K562 (cell line): ENCODE results near the gene ZNF622. TPM values are rescaled to one million over a fixed set of nuclear protein-coding genes. Genes with fewer than 3 reads are reported as not detected.
A peak's percentile ranks its signal among the peaks of the same experiment; 100 is the strongest.

Experiments
- BACH1 ChIP-seq: fragments of 200-800 bp; sonication (Bioruptor generic); IDR thresholded peaks from 2 replicates; pipeline ENCODE4 v1.6.1; 2016; ENCODE audit warnings: missing genetic modification characterization, missing compliant biosample characterization
- BCOR ChIP-seq: fragments of 450-650 bp; IDR thresholded peaks from 2 replicates; pipeline ENCODE4 v1.6.1; 2016
- EP400 ChIP-seq: fragments of 450-650 bp; IDR thresholded peaks from 2 replicates; pipeline ENCODE4 v1.6.1; 2017; ENCODE audit warnings: antibody characterized with exemption, mild to moderate bottlenecking, moderate library complexity
- ETV5 ChIP-seq: sonication (generic); formaldehyde crosslinking; IDR thresholded peaks from 2 replicates; pipeline ENCODE4 v1.4.0; 2020; ENCODE audit warnings: low read depth, mild to moderate bottlenecking, missing genetic modification reagents
- FOXA3 ChIP-seq, 2 experiments: fragments of 450-650 bp in 1 of 2; sonication (generic) in 1 of 2; formaldehyde crosslinking; IDR thresholded peaks in 1 of 2; conservative IDR thresholded peaks in 1 of 2; 2 replicates each; pipeline versions ENCODE4 v1.4.0 to v1.8.0; 2020 to 2022; ENCODE audit warnings: mild to moderate bottlenecking in 2 of 2, missing genetic modification reagents in 1 of 2
- FOXK2 ChIP-seq, 2 experiments: fragments of 450-650 bp; IDR thresholded peaks in 1 of 2; conservative IDR thresholded peaks in 1 of 2; 2 replicates each; pipeline ENCODE4 v1.6.1; 2016; ENCODE audit warnings: low read depth in 2 of 2, mild to moderate bottlenecking in 1 of 2
- GATAD2A ChIP-seq: fragments of 450-650 bp; IDR thresholded peaks from 2 replicates; pipeline ENCODE4 v1.6.1; 2017
- HMGN3 ChIP-seq: IDR thresholded peaks from 2 replicates; pipeline ENCODE4 v1.6.1; 2011; ENCODE audit warnings: borderline replicate concordance, low read depth, mild to moderate bottlenecking, mixed read lengths, low read length; ENCODE audit not compliant: insufficient read length; ENCODE audit errors: extremely low read depth
- JUN ChIP-seq, 2 experiments: sonication (generic) in 1 of 2; formaldehyde crosslinking in 1 of 2; IDR thresholded peaks; 2 replicates each; pipeline versions ENCODE4 v1.6.1 to v1.8.0; 2012 to 2022; ENCODE audit warnings: borderline replicate concordance in 2 of 2, mild to moderate bottlenecking in 2 of 2, improper control_type of control experiment in 1 of 2, low read depth in 1 of 2, low read length in 1 of 2, missing genetic modification reagents in 1 of 2
- NR2C1 ChIP-seq, 2 experiments: fragments of 450-650 bp; IDR thresholded peaks; 2 replicates each; pipeline ENCODE4 v1.6.1; 2017; ENCODE audit warnings: mild to moderate bottlenecking in 2 of 2, antibody characterized with exemption in 1 of 2, inconsistent platforms in 1 of 2, missing compliant biosample characterization in 1 of 2, missing genetic modification characterization in 1 of 2
- POLR2A ChIP-seq: fragments of 450-650 bp; conservative IDR thresholded peaks from 2 replicates; pipeline ENCODE4 v1.6.1; 2016
- POLR2AphosphoS5 ChIP-seq: IDR thresholded peaks from 2 replicates; pipeline ENCODE4 v1.6.1; 2011; ENCODE audit warnings: mild to moderate bottlenecking, low read depth, low read length, moderate library complexity; ENCODE audit not compliant: control insufficient read depth, insufficient read depth
- PRMT5 ChIP-seq: sonication (generic); formaldehyde crosslinking; IDR thresholded peaks from 2 replicates; pipeline ENCODE4 v1.5.0; 2020; ENCODE audit warnings: missing genetic modification reagents
- SP1 ChIP-seq: sonication (generic); formaldehyde crosslinking; IDR thresholded peaks from 2 replicates; pipeline ENCODE4 v1.8.1; 2022; ENCODE audit warnings: mild to moderate bottlenecking, missing genetic modification reagents
- XRCC4 ChIP-seq: IDR thresholded peaks from one replicate; pipeline ENCODE4 v1.6.1; 2011; ENCODE audit not compliant: insufficient read depth, insufficient read length; ENCODE audit errors: extremely low read depth
- ZNF217 ChIP-seq: sonication (generic); formaldehyde crosslinking; IDR thresholded peaks from 2 replicates; pipeline ENCODE4 v1.8.0; 2022; ENCODE audit warnings: mild to moderate bottlenecking, missing genetic modification reagents
- ZNF384 ChIP-seq: IDR thresholded peaks from 2 replicates; pipeline ENCODE4 v1.6.1; 2012; ENCODE audit warnings: low read depth, low read length, improper control_type of control experiment
- ZNF785 ChIP-seq: fragments of 250-450 bp; sonication (Bioruptor Pico); IDR thresholded peaks from 2 replicates; pipeline ENCODE4 v1.4.0; 2020; ENCODE audit warnings: mild to moderate bottlenecking
- polyA plus RNA-seq, 8 experiments: library from polyadenylated mRNA; depleted of rRNA in 4 of 8; stranded (reverse) in 5 of 8; unstranded in 3 of 8; fragments of >200 nt; fragmentation: Nextera tagmentation in 2 of 8; fragmentation: Illumina TruSeq in 1 of 8; extraction: Ambion mirVana in 2 of 8; extraction: Trizol in 1 of 8; gene quantifications; 2 replicates each; pipeline versions ENCODE4 v1.2.1 to v1.2.3, GENCODE V29; 2011 to 2014; ENCODE audit warnings: inconsistent platforms in 1 of 8, missing spikeins in 1 of 8
- total RNA-seq, 7 experiments: library from RNA; depleted of rRNA in 6 of 7; stranded (reverse); fragments of >200 nt in 6 of 7; fragmentation: Illumina TruSeq in 2 of 7; extraction: Trizol in 2 of 7; gene quantifications; 2 replicates each; pipeline versions ENCODE4 v1.2.1 to v1.2.3, GENCODE V29; 2011 to 2021; ENCODE audit warnings: low replicate concordance in 1 of 7
- TF ChIP-seq, protein P1 (sequence below): fragments of 450-650 bp; formaldehyde crosslinking; IDR thresholded peaks from 2 replicates; pipeline ENCODE4 v1.4.0; 2022; ENCODE audit warnings: missing genetic modification characterization
- TF ChIP-seq, protein P2 (sequence below): fragments of 450-650 bp; formaldehyde crosslinking; IDR thresholded peaks from 2 replicates; pipeline ENCODE4 v1.4.0; 2020; ENCODE audit warnings: mild to moderate bottlenecking, mixed read lengths
- TF ChIP-seq, protein P3 (sequence below): sonication (generic); formaldehyde crosslinking; IDR thresholded peaks from 2 replicates; pipeline ENCODE4 v1.8.0; 2022; ENCODE audit warnings: missing genetic modification reagents, mild to moderate bottlenecking, borderline replicate concordance
- TF ChIP-seq, protein P4 (sequence below): conservative IDR thresholded peaks from 2 replicates; pipeline ENCODE4 v1.6.1; 2011; ENCODE audit warnings: low read depth, mild to moderate bottlenecking, low read length; ENCODE audit not compliant: control insufficient read depth

The ZNF622 gene
- total and polyA plus RNA-seq, 9 of the 15 experiments (the other 6 are each of a cell fraction or from before 2014, with no cell fraction given): 9.6 to 51.5 (median 32.3) TPM

DNA sequence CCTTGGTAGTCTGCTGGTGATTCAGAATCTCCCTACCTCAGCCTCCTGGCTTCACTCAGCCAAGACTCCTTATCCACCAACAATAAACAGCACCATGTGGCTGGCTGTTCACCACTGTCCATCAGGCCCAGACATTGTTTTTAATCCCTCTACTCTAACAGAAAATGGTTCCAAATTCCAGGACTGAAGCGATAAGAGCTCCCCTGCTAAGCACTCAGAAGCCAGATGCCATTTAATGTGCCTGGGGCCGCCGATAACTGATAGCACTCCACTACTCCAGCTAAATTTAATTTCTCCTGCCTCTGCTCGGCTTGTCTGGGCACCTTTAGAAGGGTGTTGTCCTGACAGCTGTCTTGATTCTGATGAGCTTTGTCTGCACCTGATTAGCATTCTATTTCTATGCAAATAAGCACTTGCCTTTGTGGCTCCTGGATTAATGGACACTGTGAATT is 47.1 kb downstream of the ZNF622 start (continued):
- TF ChIP-seq NR2C1 (IDR thresholded peaks at IDR 0.05): peak; percentile 45; the same call in 1 of the 2 replicates
- peak; percentile 67 for TF ChIP-seq NR2C1 (tag; IDR thresholded peaks at IDR 0.05)
- TF ChIP-seq JUN (IDR thresholded peaks at IDR 0.05; ENCODE audit: borderline replicate concordance, low read depth, low read length): no peak
- TF ChIP-seq JUN (CRISPR knock-in tag; IDR thresholded peaks at IDR 0.05; ENCODE audit: borderline replicate concordance): no peak
- TF ChIP-seq EP400: no peak
- TF ChIP-seq, protein P1, sequence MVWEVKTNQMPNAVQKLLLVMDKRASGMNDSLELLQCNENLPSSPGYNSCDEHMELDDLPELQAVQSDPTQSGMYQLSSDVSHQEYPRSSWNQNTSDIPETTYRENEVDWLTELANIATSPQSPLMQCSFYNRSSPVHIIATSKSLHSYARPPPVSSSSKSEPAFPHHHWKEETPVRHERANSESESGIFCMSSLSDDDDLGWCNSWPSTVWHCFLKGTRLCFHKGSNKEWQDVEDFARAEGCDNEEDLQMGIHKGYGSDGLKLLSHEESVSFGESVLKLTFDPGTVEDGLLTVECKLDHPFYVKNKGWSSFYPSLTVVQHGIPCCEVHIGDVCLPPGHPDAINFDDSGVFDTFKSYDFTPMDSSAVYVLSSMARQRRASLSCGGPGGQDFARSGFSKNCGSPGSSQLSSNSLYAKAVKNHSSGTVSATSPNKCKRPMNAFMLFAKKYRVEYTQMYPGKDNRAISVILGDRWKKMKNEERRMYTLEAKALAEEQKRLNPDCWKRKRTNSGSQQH: peak; percentile 40; the same call in 1 of the 2 replicates
- no peak for TF ChIP-seq ETV5 (CRISPR knock-in tag)
- TF ChIP-seq ZNF217 (CRISPR knock-in tag): no peak
- peak; percentile 80 to 89; a peak in 3 of 4 replicates for TF ChIP-seq FOXK2 (conservative IDR thresholded peaks at IDR 0.05 in 1 of 2, IDR thresholded peaks at IDR 0.05 in 1 of 2; ENCODE audit: low read depth in 2 of 2)
- 0 out of 2 replicates have a peak, but pooled peaks have one; percentile 52 for TF ChIP-seq GATAD2A
- TF ChIP-seq SP1: peak; percentile 59; the same call in 1 of the 2 replicates
- TF ChIP-seq BCOR: peak; percentile 94
- peak in 1 of 2 experiments; percentile 66; a peak in 3 of 4 replicates for TF ChIP-seq FOXA3 (CRISPR knock-in tag; conservative IDR thresholded peaks at IDR 0.05 in 1 of 2, IDR thresholded peaks at IDR 0.05 in 1 of 2)
- TF ChIP-seq, protein P2, sequence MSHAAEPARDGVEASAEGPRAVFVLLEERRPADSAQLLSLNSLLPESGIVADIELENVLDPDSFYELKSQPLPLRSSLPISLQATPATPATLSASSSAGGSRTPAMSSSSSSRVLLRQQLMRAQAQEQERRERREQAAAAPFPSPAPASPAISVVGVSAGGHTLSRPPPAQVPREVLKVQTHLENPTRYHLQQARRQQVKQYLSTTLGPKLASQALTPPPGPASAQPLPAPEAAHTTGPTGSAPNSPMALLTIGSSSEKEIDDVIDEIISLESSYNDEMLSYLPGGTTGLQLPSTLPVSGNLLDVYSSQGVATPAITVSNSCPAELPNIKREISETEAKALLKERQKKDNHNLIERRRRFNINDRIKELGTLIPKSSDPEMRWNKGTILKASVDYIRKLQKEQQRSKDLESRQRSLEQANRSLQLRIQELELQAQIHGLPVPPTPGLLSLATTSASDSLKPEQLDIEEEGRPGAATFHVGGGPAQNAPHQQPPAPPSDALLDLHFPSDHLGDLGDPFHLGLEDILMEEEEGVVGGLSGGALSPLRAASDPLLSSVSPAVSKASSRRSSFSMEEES (CRISPR knock-in tag): no peak
- TF ChIP-seq ZNF785 (CRISPR knock-in tag): no peak
- no peak; the same call in 1 of the 2 replicates for TF ChIP-seq BACH1 (tag)
- TF ChIP-seq, protein P3, sequence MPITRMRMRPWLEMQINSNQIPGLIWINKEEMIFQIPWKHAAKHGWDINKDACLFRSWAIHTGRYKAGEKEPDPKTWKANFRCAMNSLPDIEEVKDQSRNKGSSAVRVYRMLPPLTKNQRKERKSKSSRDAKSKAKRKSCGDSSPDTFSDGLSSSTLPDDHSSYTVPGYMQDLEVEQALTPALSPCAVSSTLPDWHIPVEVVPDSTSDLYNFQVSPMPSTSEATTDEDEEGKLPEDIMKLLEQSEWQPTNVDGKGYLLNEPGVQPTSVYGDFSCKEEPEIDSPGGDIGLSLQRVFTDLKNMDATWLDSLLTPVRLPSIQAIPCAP: no peak
- no peak for TF ChIP-seq POLR2A
- TF ChIP-seq, protein P4, sequence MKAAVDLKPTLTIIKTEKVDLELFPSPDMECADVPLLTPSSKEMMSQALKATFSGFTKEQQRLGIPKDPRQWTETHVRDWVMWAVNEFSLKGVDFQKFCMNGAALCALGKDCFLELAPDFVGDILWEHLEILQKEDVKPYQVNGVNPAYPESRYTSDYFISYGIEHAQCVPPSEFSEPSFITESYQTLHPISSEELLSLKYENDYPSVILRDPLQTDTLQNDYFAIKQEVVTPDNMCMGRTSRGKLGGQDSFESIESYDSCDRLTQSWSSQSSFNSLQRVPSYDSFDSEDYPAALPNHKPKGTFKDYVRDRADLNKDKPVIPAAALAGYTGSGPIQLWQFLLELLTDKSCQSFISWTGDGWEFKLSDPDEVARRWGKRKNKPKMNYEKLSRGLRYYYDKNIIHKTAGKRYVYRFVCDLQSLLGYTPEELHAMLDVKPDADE: peak; percentile 88; the same call in 1 of the 2 replicates
- peak; percentile 97 for TF ChIP-seq POLR2AphosphoS5
- peak; percentile 78 for TF ChIP-seq HMGN3
- no peak for TF ChIP-seq ZNF384
- no peak for TF ChIP-seq PRMT5 (CRISPR knock-in tag)
- no peak for TF ChIP-seq XRCC4
